Keratinocyte (primary cell): ENCODE measurements around the gene DSTN.

Experiments
- EZH2 ChIP-seq: IDR thresholded peaks from one replicate; pipeline ENCODE4 v1.6.1; 2012; ENCODE audit warnings: inconsistent platforms, mild to moderate bottlenecking, low read length, moderate library complexity
- TF ChIP-seq, protein P1 (sequence below), 3 experiments: IDR thresholded peaks in 1 of 3; conservative IDR thresholded peaks in 1 of 3; optimal IDR thresholded peaks in 1 of 3; 2 replicates in 2 of 3; 3 replicates in 1 of 3; pipeline versions ENCODE3 to v1.5.1; 2011; ENCODE audit warnings: low read length in 3 of 3, mild to moderate bottlenecking in 3 of 3, moderate library complexity in 2 of 3, control low read depth in 1 of 3, inconsistent platforms in 1 of 3; ENCODE audit not compliant: insufficient read depth in 2 of 3; ENCODE audit errors: extremely low read depth in 1 of 3

DNA sequence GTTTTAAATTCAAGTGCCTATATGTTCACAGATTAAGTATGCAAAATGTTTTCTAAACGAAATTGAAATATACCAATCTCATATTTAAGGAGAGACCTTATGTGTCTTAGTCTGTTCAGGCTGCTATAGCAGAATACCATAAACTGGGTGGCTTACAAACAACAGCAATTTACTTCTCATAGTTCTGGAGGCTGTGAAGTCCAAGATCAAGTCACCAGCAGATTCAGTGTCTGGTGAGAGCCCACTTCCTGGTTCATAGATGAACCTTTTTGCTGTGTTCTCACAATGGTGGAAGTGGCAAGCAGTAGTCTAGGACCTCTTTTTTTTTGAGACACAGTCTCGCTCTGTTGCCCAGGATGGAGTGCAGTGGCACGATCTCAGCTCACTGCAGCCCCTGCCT is 3.5 kb upstream of the DSTN start:
- TF ChIP-seq, protein P1, sequence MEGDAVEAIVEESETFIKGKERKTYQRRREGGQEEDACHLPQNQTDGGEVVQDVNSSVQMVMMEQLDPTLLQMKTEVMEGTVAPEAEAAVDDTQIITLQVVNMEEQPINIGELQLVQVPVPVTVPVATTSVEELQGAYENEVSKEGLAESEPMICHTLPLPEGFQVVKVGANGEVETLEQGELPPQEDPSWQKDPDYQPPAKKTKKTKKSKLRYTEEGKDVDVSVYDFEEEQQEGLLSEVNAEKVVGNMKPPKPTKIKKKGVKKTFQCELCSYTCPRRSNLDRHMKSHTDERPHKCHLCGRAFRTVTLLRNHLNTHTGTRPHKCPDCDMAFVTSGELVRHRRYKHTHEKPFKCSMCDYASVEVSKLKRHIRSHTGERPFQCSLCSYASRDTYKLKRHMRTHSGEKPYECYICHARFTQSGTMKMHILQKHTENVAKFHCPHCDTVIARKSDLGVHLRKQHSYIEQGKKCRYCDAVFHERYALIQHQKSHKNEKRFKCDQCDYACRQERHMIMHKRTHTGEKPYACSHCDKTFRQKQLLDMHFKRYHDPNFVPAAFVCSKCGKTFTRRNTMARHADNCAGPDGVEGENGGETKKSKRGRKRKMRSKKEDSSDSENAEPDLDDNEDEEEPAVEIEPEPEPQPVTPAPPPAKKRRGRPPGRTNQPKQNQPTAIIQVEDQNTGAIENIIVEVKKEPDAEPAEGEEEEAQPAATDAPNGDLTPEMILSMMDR (optimal IDR thresholded peaks at IDR 0.05 in 1 of 3, IDR thresholded peaks at IDR 0.05 in 1 of 3, conservative IDR thresholded peaks at IDR 0.05 in 1 of 3; ENCODE audit: extremely low read depth in 1 of 3, insufficient read depth in 2 of 3, low read length in 3 of 3): no peak
- TF ChIP-seq EZH2: no peak
